HEK293 (cell line): ENCODE results near the gene RBFOX1.

Experiments used
- CTCF ChIA-PET: fragments of 350-600 bp; formaldehyde crosslinking; extraction: SDS; loops from one replicate; lab custom pipeline; 2021; ENCODE audit warnings: antibody characterized with exemption; lab: Yijun Ruan, JAX
- POLR2A ChIA-PET: fragments of 300-600 bp; formaldehyde crosslinking; extraction: SDS; loops from one replicate; lab custom pipeline; 2020; ENCODE audit warnings: antibody characterized with exemption, inconsistent platforms; lab: Yijun Ruan, JAX
- H3K27ac ChIP-seq: fragments of 200-500 bp; sonication (Bioruptor generic); 2 replicates; pipeline ENCODE4 v1.5.1; 2014; ENCODE audit warnings: low read depth, low read length, control low read depth, inconsistent platforms; ENCODE audit errors: extremely low read depth
- H3K36me3 ChIP-seq, 2 experiments: fragments of 200-500 bp in 1 of 2; sonication (Bioruptor generic) in 1 of 2; 1 replicate in 1 of 2; 2 replicates in 1 of 2; pipeline ENCODE4 v1.5.1; 2014 to 2017; ENCODE audit warnings: inconsistent platforms in 2 of 2, low read length in 2 of 2; ENCODE audit not compliant: control insufficient read depth in 2 of 2, insufficient read depth in 1 of 2
- H3K4me1 ChIP-seq: fragments of 200-500 bp; sonication (Bioruptor generic); 2 replicates; pipeline ENCODE4 v1.5.1; 2014; ENCODE audit warnings: mild to moderate bottlenecking, low read length, inconsistent platforms; ENCODE audit not compliant: control insufficient read depth, insufficient read depth
- H3K4me3 ChIP-seq: 2 replicates; pipeline ENCODE4 v1.5.1; 2011; ENCODE audit warnings: low read depth, mild to moderate bottlenecking, control low read depth, low read length, moderate library complexity
- H3K9me3 ChIP-seq: fragments of 200-500 bp; sonication (Bioruptor generic); 2 replicates; pipeline ENCODE4 v1.5.1; 2014; ENCODE audit warnings: low read depth, low read length, inconsistent platforms; ENCODE audit not compliant: control insufficient read depth, insufficient read depth
- GLI2 ChIP-seq: fragments of 450-650 bp; formaldehyde crosslinking; IDR thresholded peaks from 2 replicates; pipeline ENCODE4; 2017; ENCODE audit warnings: missing biosample characterization, missing genetic modification characterization, low read depth, borderline replicate concordance
- TCF7L2 ChIP-seq: IDR thresholded peaks from 2 replicates; pipeline ENCODE4 v1.6.1; 2011; ENCODE audit warnings: low read depth, mild to moderate bottlenecking, inconsistent platforms, low read length, moderate library complexity, borderline replicate concordance
- TRIM28 ChIP-seq: IDR thresholded peaks from 2 replicates; pipeline ENCODE4 v1.6.1; 2011; ENCODE audit warnings: low read length, control low read depth, borderline replicate concordance
- ZBTB21 ChIP-seq: fragments of 450-650 bp; formaldehyde crosslinking; IDR thresholded peaks from 2 replicates; pipeline ENCODE4 v1.5.1; 2017; ENCODE audit warnings: missing biosample characterization, missing genetic modification characterization
- ZBTB7A ChIP-seq: fragments of 450-650 bp; formaldehyde crosslinking; IDR thresholded peaks from 2 replicates; pipeline ENCODE4 v1.5.1; 2016; ENCODE audit warnings: low read depth, missing biosample characterization, missing genetic modification characterization
- ZNF19 ChIP-seq: fragments of 450-650 bp; formaldehyde crosslinking; IDR thresholded peaks from 2 replicates; pipeline ENCODE4; 2016; ENCODE audit warnings: missing biosample characterization, missing genetic modification characterization, low read depth
- ZNF341 ChIP-seq: fragments of 450-650 bp; formaldehyde crosslinking; IDR thresholded peaks from 2 replicates; pipeline ENCODE4; 2016; ENCODE audit warnings: low read depth, missing biosample characterization, missing genetic modification characterization
- ZNF416 ChIP-seq: fragments of 450-650 bp; formaldehyde crosslinking; IDR thresholded peaks from 2 replicates; pipeline ENCODE4 v1.5.1; 2016; ENCODE audit warnings: missing biosample characterization, missing genetic modification characterization
- ZNF423 ChIP-seq: fragments of 450-650 bp; formaldehyde crosslinking; IDR thresholded peaks from 2 replicates; pipeline ENCODE4 v1.5.1; 2016; ENCODE audit warnings: missing biosample characterization, missing genetic modification characterization
- ZNF510 ChIP-seq: fragments of 450-650 bp; formaldehyde crosslinking; IDR thresholded peaks from 2 replicates; pipeline ENCODE4 v1.5.1; 2018; ENCODE audit warnings: mild to moderate bottlenecking, missing genetic modification characterization, missing biosample characterization; ENCODE audit not compliant: insufficient replicate concordance
- ZNF529 ChIP-seq: fragments of 450-650 bp; formaldehyde crosslinking; IDR thresholded peaks from 2 replicates; pipeline ENCODE4 v1.5.1; 2017; ENCODE audit warnings: missing genetic modification characterization, missing biosample characterization; ENCODE audit not compliant: insufficient replicate concordance
- ZNF549 ChIP-seq: fragments of 450-650 bp; IDR thresholded peaks from 2 replicates; pipeline ENCODE4 v1.5.1; 2018; ENCODE audit warnings: missing biosample characterization, missing genetic modification characterization, mild to moderate bottlenecking, inconsistent platforms, moderate library complexity
- ZNF654 ChIP-seq: fragments of 450-650 bp; formaldehyde crosslinking; IDR thresholded peaks from 2 replicates; pipeline ENCODE4 v1.5.1; 2016; ENCODE audit warnings: low read depth, missing biosample characterization, missing genetic modification characterization
- ZNF658 ChIP-seq: fragments of 450-650 bp; formaldehyde crosslinking; IDR thresholded peaks from 2 replicates; pipeline ENCODE4; 2016; ENCODE audit warnings: missing biosample characterization, missing genetic modification characterization
- ZNF776 ChIP-seq: fragments of 450-650 bp; formaldehyde crosslinking; IDR thresholded peaks from 2 replicates; pipeline ENCODE4 v1.5.0; 2017; ENCODE audit warnings: missing biosample characterization, missing genetic modification characterization, borderline replicate concordance
- ZSCAN23 ChIP-seq: fragments of 450-650 bp; formaldehyde crosslinking; IDR thresholded peaks from 2 replicates; pipeline ENCODE4 v1.5.1; 2016; ENCODE audit warnings: missing biosample characterization, missing genetic modification characterization
- TF ChIP-seq, protein P1 (sequence below): fragments of 450-650 bp; formaldehyde crosslinking; IDR thresholded peaks from 2 replicates; pipeline ENCODE4 v1.5.1; 2016; ENCODE audit warnings: missing biosample characterization, missing genetic modification characterization
- TF ChIP-seq, protein P2 (sequence below): fragments of 450-650 bp; formaldehyde crosslinking; IDR thresholded peaks from 2 replicates; pipeline ENCODE4 v1.5.1; 2016; ENCODE audit warnings: missing biosample characterization, missing genetic modification characterization
- TF ChIP-seq, protein P3 (sequence below): fragments of 450-650 bp; formaldehyde crosslinking; IDR thresholded peaks from 2 replicates; pipeline ENCODE4 v1.5.1; 2017; ENCODE audit warnings: missing biosample characterization, missing genetic modification characterization
- TF ChIP-seq, protein P4 (sequence below): fragments of 450-650 bp; formaldehyde crosslinking; IDR thresholded peaks from 2 replicates; pipeline ENCODE4 v1.5.1; 2016; ENCODE audit warnings: missing biosample characterization, missing genetic modification characterization
- TF ChIP-seq, protein P5 (sequence below): fragments of 450-650 bp; formaldehyde crosslinking; IDR thresholded peaks from 2 replicates; pipeline ENCODE4 v1.5.1; 2016; ENCODE audit warnings: missing biosample characterization, missing genetic modification characterization
- TF ChIP-seq, protein P6 (sequence below): fragments of 450-650 bp; formaldehyde crosslinking; IDR thresholded peaks from 2 replicates; pipeline ENCODE4 v1.5.1; 2016; ENCODE audit warnings: missing biosample characterization, missing genetic modification characterization

RBFOX1 gene

DNA sequence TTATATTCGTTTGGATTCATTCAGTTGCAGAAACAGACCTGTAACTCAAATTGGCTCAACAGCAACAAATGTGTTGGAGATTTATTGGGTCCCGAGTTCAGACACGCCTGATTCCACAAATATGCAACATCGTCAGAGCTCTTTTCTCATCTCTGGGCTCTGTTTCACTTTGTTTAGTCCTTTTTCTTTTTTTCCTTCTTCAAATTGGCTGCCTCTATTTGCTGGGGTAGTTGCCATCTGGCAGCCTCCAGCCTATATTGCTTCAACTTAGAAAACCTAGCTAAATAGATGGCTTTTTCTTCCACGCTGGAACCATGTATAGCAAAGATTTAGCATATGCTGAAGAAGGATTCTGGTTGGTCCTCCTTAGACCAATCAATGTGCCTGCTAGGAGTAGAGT is 398.5 kb downstream of the RBFOX1 start (continued):
- TF ChIP-seq, protein P1, sequence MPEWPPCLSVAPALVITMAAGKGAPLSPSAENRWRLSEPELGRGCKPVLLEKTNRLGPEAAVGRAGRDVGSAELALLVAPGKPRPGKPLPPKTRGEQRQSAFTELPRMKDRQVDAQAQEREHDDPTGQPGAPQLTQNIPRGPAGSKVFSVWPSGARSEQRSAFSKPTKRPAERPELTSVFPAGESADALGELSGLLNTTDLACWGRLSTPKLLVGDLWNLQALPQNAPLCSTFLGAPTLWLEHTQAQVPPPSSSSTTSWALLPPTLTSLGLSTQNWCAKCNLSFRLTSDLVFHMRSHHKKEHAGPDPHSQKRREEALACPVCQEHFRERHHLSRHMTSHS (tag by site-specific recombination) = no peak

DNA sequence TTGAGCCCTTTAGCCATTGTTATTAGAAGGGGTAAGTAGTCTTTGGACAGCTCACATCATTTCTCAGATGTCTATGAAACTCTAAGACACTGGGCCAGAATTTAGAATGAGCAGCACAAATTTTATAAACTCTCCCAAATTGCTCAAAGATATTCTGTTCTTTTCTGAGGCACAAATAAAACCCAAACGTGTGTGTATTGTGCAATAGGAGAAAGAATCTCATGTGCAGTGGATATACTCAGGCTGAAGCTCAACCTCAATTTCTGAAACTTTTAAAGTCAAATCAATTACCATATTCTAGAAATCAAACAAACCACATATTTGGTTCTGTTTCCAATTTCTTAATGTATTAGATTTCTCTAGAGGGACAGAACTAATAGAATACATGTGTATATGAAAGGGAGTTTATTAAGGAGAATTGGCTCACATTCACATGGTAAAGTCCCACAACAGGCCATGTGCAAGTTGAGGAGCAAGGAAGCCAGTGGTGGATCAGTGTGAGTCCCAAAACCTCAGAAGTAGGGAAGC is 403.6 kb downstream of the RBFOX1 start:
- Histone ChIP-seq H3K27ac (no peak overlapping the region), H3K9me3 (no peaks in the 10 kb centered on the region), H3K4me3 (no peak overlapping the region), H3K4me1 (no peaks in the 10 kb centered on the region), H3K36me3 (no peaks in the 10 kb centered on the region)
- ChIA-PET CTCF (interaction anchor here (1.1 kb wide), 1 partner anchor 15 kb away, joined by 3 read pairs; no protein-coding TSS in a partner anchor), POLR2A (no interaction called here)
- TF ChIP-seq, protein P2, sequence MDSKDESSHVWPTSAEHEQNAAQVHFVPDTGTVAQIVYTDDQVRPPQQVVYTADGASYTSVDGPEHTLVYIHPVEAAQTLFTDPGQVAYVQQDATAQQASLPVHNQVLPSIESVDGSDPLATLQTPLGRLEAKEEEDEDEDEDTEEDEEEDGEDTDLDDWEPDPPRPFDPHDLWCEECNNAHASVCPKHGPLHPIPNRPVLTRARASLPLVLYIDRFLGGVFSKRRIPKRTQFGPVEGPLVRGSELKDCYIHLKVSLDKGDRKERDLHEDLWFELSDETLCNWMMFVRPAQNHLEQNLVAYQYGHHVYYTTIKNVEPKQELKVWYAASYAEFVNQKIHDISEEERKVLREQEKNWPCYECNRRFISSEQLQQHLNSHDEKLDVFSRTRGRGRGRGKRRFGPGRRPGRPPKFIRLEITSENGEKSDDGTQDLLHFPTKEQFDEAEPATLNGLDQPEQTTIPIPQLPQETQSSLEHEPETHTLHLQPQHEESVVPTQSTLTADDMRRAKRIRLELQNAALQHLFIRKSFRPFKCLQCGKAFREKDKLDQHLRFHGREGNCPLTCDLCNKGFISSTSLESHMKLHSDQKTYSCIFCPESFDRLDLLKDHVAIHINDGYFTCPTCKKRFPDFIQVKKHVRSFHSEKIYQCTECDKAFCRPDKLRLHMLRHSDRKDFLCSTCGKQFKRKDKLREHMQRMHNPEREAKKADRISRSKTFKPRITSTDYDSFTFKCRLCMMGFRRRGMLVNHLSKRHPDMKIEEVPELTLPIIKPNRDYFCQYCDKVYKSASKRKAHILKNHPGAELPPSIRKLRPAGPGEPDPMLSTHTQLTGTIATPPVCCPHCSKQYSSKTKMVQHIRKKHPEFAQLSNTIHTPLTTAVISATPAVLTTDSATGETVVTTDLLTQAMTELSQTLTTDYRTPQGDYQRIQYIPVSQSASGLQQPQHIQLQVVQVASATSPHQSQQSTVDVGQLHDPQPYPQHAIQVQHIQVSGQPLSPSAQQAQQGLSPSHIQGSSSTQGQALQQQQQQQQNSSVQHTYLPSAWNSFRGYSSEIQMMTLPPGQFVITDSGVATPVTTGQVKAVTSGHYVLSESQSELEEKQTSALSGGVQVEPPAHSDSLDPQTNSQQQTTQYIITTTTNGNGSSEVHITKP (tag by site-specific recombination) = no peak
- no peak for TF ChIP-seq ZNF549
- no peak for TF ChIP-seq ZNF510 (tag by site-specific recombination)
- TF ChIP-seq ZNF654 = no peak
- no peak for TF ChIP-seq ZNF416 (tag by site-specific recombination)
- no peak for TF ChIP-seq ZNF776
- TF ChIP-seq, protein P3, sequence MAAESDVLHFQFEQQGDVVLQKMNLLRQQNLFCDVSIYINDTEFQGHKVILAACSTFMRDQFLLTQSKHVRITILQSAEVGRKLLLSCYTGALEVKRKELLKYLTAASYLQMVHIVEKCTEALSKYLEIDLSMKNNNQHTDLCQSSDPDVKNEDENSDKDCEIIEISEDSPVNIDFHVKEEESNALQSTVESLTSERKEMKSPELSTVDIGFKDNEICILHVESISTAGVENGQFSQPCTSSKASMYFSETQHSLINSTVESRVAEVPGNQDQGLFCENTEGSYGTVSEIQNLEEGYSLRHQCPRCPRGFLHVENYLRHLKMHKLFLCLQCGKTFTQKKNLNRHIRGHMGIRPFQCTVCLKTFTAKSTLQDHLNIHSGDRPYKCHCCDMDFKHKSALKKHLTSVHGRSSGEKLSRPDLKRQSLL (tag by site-specific recombination) = no peak
- TF ChIP-seq, protein P4, sequence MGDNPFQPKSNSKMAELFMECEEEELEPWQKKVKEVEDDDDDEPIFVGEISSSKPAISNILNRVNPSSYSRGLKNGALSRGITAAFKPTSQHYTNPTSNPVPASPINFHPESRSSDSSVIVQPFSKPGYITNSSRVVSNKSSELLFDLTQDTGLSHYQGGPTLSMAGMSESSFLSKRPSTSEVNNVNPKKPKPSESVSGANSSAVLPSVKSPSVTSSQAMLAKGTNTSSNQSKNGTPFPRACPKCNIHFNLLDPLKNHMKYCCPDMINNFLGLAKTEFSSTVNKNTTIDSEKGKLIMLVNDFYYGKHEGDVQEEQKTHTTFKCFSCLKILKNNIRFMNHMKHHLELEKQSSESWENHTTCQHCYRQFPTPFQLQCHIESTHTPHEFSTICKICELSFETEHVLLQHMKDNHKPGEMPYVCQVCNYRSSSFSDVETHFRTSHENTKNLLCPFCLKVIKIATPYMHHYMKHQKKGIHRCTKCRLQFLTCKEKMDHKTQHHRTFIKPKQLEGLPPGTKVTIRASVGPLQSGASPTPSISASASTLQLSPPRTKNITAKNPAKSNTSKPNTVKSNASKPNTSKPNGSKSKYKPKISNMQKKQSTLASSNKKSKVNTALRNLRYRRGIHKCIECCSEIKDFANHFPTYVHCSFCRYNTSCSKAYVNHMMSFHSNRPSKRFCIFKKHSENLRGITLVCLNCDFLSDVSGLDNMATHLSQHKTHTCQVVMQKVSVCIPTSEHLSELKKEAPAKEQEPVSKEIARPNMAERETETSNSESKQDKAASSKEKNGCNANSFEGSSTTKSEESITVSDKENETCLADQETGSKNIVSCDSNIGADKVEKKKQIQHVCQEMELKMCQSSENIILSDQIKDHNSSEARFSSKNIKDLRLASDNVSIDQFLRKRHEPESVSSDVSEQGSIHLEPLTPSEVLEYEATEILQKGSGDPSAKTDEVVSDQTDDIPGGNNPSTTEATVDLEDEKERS (tag by site-specific recombination) = no peak
- no peak for TF ChIP-seq ZNF19
- TF ChIP-seq TRIM28 = no peak
- TF ChIP-seq TCF7L2 = no peak
- TF ChIP-seq ZNF658 (tag by site-specific recombination) = no peak

DNA sequence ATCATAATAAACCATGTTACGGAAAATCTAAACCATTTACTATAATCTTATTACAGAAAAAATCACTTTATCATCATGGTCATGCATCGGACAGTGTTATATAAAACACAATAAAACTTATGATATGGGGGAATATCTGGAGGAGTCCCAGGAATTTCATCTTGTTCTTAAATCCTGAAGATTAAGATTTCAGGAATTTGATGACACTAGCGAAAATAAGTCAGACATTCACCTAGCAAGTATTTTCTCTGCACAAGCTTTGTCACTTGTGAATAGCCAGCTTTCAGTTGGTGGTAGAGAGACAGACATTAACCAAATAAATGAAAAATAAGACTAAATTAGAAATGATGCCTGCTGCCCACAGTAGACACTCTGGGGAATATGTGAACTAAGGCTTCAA is 410.0 kb downstream of the RBFOX1 start:
- no peak overlapping the region for H3K27ac ChIP-seq
- no peaks in the 10 kb centered on the region for H3K36me3 ChIP-seq
- ChIA-PET CTCF (no interaction called here), POLR2A (no interaction called here)
- no peak overlapping the region for H3K4me3 ChIP-seq
- no peaks in the 10 kb centered on the region for H3K9me3 ChIP-seq
- TF ChIP-seq ZBTB7A (no peak), GLI2 (tag by site-specific recombination) (no peak), ZSCAN23 (tag by site-specific recombination) (no peak), ZNF341 (tag by site-specific recombination) (no peak), ZNF529 (no peak), ZBTB21 (tag by site-specific recombination) (no peak), ZNF423 (tag by site-specific recombination) (no peak)
- TF ChIP-seq, protein P5, sequence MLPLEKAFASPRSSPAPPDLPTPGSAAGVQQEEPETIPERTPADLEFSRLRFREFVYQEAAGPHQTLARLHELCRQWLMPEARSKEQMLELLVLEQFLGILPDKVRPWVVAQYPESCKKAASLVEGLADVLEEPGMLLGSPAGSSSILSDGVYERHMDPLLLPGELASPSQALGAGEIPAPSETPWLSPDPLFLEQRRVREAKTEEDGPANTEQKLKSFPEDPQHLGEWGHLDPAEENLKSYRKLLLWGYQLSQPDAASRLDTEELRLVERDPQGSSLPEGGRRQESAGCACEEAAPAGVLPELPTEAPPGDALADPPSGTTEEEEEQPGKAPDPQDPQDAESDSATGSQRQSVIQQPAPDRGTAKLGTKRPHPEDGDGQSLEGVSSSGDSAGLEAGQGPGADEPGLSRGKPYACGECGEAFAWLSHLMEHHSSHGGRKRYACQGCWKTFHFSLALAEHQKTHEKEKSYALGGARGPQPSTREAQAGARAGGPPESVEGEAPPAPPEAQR (tag by site-specific recombination) = no peak
- TF ChIP-seq, protein P6, sequence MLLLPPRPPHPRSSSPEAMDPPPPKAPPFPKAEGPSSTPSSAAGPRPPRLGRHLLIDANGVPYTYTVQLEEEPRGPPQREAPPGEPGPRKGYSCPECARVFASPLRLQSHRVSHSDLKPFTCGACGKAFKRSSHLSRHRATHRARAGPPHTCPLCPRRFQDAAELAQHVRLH (tag by site-specific recombination) = no peak
- H3K4me1 ChIP-seq = no peaks in the 10 kb centered on the region
